ENCODE results near the gene BBLN.
A peak's percentile ranks its signal among the peaks of the same experiment; 100 is the strongest.
"Not testable (repeated sequence)": the region's sequence is repeated elsewhere in the genome, so short reads cannot be mapped to it uniquely, and the experiment has no call there.

The BBLN gene, protein sequence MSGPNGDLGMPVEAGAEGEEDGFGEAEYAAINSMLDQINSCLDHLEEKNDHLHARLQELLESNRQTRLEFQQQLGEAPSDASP

DNA sequence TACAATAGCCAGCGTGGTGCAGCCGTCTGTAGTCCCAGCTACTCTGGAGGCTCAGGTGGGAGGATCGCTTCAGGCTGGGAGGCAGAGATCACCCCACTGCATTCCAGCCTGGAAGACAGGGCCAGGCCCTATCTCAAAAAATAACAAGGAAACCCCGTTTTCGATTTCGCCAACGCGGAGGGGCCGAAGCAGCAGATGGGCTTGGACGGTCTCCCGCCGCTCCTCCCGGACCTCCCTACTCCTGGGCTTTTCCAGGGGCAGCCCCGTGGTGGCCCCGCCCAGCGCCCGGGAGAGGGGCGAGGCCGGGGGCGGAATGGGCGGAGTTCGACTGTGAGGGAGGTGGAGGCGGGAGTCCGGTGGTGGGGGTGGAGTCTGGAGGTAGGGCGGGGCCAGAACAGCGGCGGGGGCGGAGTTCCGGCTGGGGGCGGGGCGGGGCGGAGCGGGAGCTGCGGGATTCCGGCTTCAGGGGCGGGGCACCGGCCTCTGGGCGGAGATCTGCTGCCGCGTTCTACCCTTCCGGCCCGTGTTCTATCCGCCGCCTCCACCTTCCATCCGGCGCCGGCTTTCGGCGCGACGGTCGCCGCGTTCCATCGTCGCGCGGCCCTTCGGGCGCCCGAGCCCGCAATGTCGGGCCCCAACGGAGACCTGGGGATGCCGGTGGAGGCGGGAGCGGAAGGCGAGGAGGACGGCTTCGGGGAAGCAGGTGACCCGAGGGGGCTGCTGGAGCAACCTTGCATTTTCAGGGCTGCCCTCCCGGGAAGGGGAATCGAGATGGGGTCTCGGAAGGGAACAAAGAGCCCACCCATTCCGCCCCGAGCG is at the start of gene BBLN:
TSS of gene BBLN (plus strand) at position 482 of the 819 bp plus-strand sequence. CDS start at position 625, 143 bp downstream.
- H3K4me3 ChIP-seq (ENCODE audit: low read depth, low read length): peak within 1 kb of the TSS; percentile 90
- DNase-seq (ENCODE audit: low read depth): peak; percentile 69

DNA sequence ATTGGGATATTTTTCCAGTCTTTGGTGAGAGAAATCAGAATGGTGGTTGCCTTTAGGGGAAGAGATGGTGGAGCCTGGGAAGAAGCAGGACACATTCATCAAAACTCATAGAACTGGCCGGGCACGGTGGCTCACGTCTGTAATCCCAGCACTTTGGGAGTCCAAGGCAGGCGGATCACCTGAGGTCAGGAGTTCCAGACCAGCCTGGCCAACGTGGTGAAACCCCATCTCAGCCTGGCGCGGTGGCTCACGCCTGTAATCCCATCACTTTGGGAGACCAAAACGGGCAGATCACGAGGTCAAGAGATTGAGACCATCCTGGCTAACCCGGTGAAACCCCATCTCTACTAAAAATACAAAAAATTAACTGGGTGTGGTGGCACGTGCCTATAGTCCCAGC is 48.3 kb upstream of the BBLN start:
- not testable (repeated sequence) for H3K4me3 ChIP-seq (ENCODE audit: low read depth, low read length); DNase-seq (ENCODE audit: low read depth)

- no peak for DNase-seq (ENCODE audit: low read depth)
- no peak overlapping the region for H3K4me3 ChIP-seq (ENCODE audit: low read depth, low read length)
Observed at GRCh38 chr9:128113526-128114325, 46.3 kb upstream of the BBLN start.

- no peak for DNase-seq (ENCODE audit: low read depth)
- H3K4me3 ChIP-seq (ENCODE audit: low read depth, low read length): no peak overlapping the region
Observed at GRCh38 chr9:128114326-128115186, 45.5 kb upstream of the BBLN start.

DNA sequence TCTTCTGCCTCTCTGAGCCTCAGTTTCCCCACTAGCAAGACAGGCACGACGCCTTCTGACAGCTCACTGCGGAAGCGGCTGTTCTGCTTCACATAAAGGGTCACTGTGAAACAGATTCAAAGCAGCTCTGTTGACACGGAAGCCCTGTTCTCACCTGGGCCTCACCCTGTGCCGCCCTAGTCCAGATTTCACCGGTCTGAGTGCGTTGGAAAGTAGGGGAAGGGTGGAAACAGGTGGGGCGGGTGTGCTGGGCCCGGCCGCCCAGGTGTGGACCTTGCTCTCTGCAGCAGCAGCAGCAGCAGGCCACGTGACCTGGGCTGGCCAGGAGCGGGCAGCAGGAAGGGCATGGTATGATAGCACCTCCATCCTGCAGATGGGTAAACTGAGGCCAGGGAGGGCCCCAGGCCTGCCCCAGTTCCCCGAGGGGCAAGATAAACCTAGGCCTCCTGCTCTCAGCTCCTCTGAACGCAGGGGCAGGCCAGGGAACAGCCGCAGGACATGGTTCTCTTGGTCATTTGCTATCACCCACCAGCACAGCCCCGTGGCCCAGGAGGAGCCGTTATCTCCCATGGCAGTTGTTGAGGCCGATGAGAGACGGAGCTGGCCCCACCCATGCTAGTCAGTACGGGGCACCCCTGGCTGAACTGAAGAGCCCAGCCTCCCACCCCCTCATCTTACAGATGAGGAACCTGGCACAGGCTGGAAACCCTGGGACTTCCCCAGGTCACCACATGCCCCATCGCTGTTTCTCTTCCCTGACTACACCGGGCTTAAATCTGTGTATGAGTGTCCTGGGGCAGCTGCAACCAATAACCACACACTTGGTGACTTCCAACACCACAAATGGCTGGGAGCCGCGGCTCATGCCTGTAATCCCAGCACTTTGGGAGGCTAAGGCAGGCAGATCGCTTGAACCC is 44.6 kb upstream of the BBLN start:
- no peak for DNase-seq (ENCODE audit: low read depth)

GRCh38 chr9:128116104-128117083 is 43.7 kb upstream of the BBLN start:
- H3K4me3 ChIP-seq (ENCODE audit: low read depth, low read length): no peak overlapping the region
- no peak for DNase-seq (ENCODE audit: low read depth)

More for the DNA sequence above, 44.6 kb upstream of the BBLN start:
- H3K4me3 ChIP-seq (ENCODE audit: low read depth, low read length): no peak overlapping the region

GRCh38 chr9:128117613-128118471 is 42.2 kb upstream of the BBLN start:
- no peak overlapping the region for H3K4me3 ChIP-seq (ENCODE audit: low read depth, low read length)
- no peak for DNase-seq (ENCODE audit: low read depth)

DNA sequence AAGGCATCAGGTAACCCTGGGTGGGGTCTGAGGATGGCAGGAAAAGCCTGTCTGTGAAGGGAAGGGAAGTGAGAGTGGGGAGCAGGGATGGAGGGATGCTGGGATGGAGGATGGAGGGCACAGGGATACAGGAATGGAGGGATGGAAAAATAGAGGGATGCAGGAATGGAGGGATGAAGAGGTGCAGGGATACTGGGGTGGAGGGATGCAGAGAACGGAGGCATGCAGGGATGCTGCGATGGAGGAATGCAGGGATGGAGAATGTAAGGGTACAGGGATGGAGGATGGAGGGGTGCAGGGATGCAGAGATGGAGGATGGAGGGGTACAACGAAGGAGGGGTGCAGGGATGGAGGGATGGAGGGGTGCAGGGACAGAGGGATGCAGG is 41.6 kb upstream of the BBLN start:
- H3K4me3 ChIP-seq (ENCODE audit: low read depth, low read length): no peak overlapping the region
- no peak for DNase-seq (ENCODE audit: low read depth)

- H3K4me3 ChIP-seq (ENCODE audit: low read depth, low read length): no peak overlapping the region
- no peak for DNase-seq (ENCODE audit: low read depth)
Observed at GRCh38 chr9:128118971-128119665, 40.9 kb upstream of the BBLN start.

DNA sequence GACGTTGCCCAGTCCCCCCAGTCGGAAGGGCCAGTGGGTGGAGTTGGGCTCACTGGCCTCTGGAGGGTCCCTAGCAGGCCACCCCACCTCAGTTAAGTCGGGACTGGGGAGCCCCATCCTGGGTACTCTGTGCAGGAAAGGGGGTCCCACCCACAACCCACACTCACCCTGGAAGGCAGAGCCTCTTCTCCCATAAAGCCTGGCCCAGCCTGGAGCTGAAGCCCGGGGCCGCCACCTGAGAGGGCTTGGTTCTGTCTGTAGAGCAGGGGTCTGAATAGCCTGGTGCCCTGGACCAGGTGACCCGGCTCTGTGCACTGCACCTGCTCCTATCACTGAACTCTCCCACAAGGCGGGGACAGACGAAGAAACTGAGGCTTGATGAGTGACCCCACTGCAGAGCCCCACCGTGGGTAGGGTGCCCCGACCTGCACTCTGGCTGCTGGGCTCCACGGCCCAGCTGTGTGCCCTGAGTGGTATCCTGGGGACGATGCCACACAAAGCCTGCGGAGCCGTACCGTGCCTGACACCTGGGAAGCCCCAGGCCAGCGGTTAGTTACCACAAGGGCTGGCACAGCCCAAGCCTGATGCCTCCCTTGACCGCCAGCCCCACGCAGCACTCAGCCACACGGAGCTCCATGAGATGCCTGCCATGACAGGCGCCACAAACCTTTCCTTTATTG is 39.9 kb upstream of the BBLN start:
- no peak for DNase-seq (ENCODE audit: low read depth)
- no peak overlapping the region for H3K4me3 ChIP-seq (ENCODE audit: low read depth, low read length)

- no peak for DNase-seq (ENCODE audit: low read depth)
- no peak overlapping the region for H3K4me3 ChIP-seq (ENCODE audit: low read depth, low read length)
Observed at GRCh38 chr9:128120741-128121465, 39.2 kb upstream of the BBLN start.

DNA sequence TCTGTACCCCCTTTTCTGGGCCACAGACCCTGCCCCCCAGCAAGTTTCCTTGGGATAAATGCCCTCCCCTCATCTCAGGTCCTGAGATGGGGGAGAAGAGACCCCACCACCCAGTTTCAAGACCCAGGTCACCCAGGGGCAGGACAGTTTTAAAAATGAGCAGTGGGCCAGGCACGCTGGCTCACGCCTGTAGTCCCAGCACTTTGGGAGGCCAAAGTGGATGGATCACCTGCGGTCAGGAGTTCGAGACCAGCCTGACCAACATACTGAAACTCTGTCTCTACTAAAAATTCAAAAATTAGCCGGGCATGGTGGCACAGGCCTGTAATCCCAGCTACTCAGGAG is 38.6 kb upstream of the BBLN start:
- H3K4me3 ChIP-seq (ENCODE audit: low read depth, low read length): no peak overlapping the region
- DNase-seq (ENCODE audit: low read depth): no peak

DNA sequence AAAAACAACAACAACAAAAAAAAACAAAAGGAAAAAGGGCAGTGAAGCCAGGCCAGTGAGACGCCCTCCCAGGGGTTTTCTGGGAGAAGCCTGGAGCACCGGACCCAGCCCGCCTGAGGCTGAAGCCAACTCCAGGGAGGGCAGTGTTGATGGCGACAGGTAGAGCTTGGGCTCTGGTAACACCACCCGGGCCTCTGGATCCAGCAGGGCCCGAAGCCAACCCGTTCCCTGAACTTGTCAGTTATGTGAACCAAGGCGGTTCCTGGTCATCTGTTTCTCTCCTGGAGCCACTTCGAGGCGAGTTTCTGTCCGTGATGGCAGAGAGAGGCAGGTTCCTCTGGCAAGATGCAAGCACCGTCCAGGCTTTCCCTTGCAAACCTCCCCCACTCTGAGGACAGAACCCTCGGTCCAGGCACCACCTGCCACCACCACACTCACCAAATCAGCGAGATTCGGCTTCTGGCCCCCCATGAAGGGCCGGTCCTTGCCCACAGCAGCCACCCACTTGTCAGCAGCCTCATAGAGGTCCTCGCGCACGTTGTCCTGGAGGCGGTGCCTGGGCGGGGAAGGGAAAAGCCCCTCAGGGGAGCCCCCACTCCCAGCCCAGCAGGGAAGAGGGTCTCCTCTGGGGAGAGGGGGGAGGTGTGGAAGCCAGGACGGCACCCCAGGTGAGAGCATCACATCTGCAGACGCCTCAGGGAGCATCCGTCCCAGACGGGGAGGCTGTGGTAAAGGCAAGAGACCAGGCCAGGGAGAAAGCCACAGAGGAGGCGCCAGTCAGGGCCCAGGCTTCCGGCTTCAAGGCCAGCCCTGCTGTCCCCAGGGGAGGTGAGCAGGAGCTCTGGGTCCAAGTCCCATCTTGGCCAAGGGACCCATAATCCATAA is 37.9 kb upstream of the BBLN start:
- no peak for DNase-seq (ENCODE audit: low read depth)
- no peak overlapping the region for H3K4me3 ChIP-seq (ENCODE audit: low read depth, low read length)

DNA sequence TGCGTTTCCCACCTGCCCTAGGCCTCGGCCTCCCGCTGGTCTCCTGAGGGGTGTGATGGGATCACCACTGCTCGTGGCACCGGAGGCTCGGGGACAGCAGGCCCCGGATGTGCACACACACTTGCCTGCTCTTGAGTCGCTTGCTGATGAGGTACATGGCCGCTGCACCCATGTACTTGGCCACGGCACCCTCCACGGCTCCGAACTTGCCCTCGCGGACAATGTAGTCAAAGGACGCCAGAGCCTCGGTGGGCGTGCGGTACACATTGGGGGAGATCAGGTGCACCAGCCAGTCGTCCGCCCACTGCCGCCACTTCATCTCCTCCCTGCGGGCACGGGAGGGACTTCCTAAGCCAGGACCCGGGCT is 37.3 kb upstream of the BBLN start:
- no peak for DNase-seq (ENCODE audit: low read depth)
- no peak overlapping the region for H3K4me3 ChIP-seq (ENCODE audit: low read depth, low read length)

Measured in skeletal muscle cell (primary cell).